WTC11 (cell line): ENCODE results near the gene ABCB6. TPM values are rescaled to one million over a fixed set of nuclear protein-coding genes. Genes with fewer than 3 reads are reported as not detected.

ENCODE experiments used
- ATAC-seq: fragments of 200-7000 bp; cut with Tn5 transposase; 2 replicates; pipeline ENCODE4 v1.10.0; 2021; ENCODE audit warnings: mild to moderate bottlenecking, moderate library complexity
- Bru-seq: library from RNA; stranded (reverse); fragments of 400-500 nt; gene quantifications from one replicate; lab custom pipeline; 2021; lab: Mats Ljungman, UMichigan
- CTCF ChIA-PET: fragments of 300-600 bp; sonication (Branson Sonifier 250); formaldehyde crosslinking; loops from one replicate; lab custom pipeline; 2021; ENCODE audit warnings: antibody characterized with exemption; lab: Charles Lee
- POLR2A ChIA-PET: fragments of 350-600 bp; sonication (Branson Sonifier 250); formaldehyde crosslinking; loops from one replicate; lab custom pipeline; 2021; ENCODE audit warnings: antibody characterized with exemption; lab: Charles Lee
- DNase-seq: peaks from one replicate; pipeline ENCODE4 v3.0.0; 2021; ENCODE audit warnings: low spot score
- H3K27ac Mint-ChIP-seq: 2 replicates; pipeline ENCODE4 v1.8.0; 2021; ENCODE audit warnings: mixed read lengths
- H3K27me3 Mint-ChIP-seq: 2 replicates; pipeline ENCODE4 v1.8.0; 2021; ENCODE audit warnings: low read depth, mild to moderate bottlenecking, moderate library complexity, mixed read lengths
- H3K36me3 Mint-ChIP-seq: 2 replicates; pipeline ENCODE4 v1.8.0; 2021; ENCODE audit warnings: mixed read lengths
- H3K4me1 Mint-ChIP-seq: 2 replicates; pipeline ENCODE4 v1.8.0; 2022; ENCODE audit warnings: mixed read lengths
- H3K4me3 Mint-ChIP-seq: 2 replicates; pipeline ENCODE4 v1.8.0; 2021; ENCODE audit warnings: mild to moderate bottlenecking, moderate library complexity, mixed read lengths
- H3K9me3 Mint-ChIP-seq: 2 replicates; pipeline ENCODE4 v1.8.0; 2021; ENCODE audit warnings: mixed read lengths
- ARID4B ChIP-seq: sonication (generic); formaldehyde crosslinking; IDR thresholded peaks from 2 replicates; pipeline ENCODE4 v1.8.0; 2023; ENCODE audit warnings: missing genetic modification reagents, mild to moderate bottlenecking, borderline replicate concordance
- CREB1 ChIP-seq: sonication (generic); formaldehyde crosslinking; IDR thresholded peaks from 2 replicates; pipeline ENCODE4 v1.8.0; 2023; ENCODE audit warnings: mild to moderate bottlenecking, missing genetic modification reagents
- E2F5 ChIP-seq: sonication (generic); formaldehyde crosslinking; IDR thresholded peaks from 2 replicates; pipeline ENCODE4 v1.8.1; 2022; ENCODE audit warnings: mild to moderate bottlenecking, moderate library complexity, missing genetic modification reagents
- EMX1 ChIP-seq: fragments of 250-450 bp; sonication (Bioruptor Pico); IDR thresholded peaks from 2 replicates; pipeline ENCODE4 v1.8.0; 2021; ENCODE audit warnings: mild to moderate bottlenecking
- ESRRA ChIP-seq: sonication (generic); formaldehyde crosslinking; IDR thresholded peaks from 2 replicates; pipeline ENCODE4 v1.8.1; 2022; ENCODE audit warnings: mild to moderate bottlenecking, missing genetic modification reagents, borderline replicate concordance
- FOXP1 ChIP-seq: sonication (generic); formaldehyde crosslinking; IDR thresholded peaks from 2 replicates; pipeline ENCODE4 v1.8.0; 2022; ENCODE audit warnings: missing genetic modification reagents, mild to moderate bottlenecking, moderate library complexity, borderline replicate concordance
- MYBL2 ChIP-seq: sonication (generic); formaldehyde crosslinking; IDR thresholded peaks from 2 replicates; pipeline ENCODE4 v1.8.1; 2023; ENCODE audit warnings: mild to moderate bottlenecking, moderate library complexity, missing genetic modification reagents
- NFATC4 ChIP-seq: fragments of 250-450 bp; sonication (Bioruptor Pico); IDR thresholded peaks from 2 replicates; pipeline ENCODE4 v1.9.0; 2021; ENCODE audit warnings: mild to moderate bottlenecking
- NFYB ChIP-seq: sonication (generic); formaldehyde crosslinking; conservative IDR thresholded peaks from 2 replicates; pipeline ENCODE4 v1.8.0; 2022; ENCODE audit warnings: low read depth, missing genetic modification reagents
- PRRX2 ChIP-seq: fragments of 250-450 bp; sonication (Bioruptor Pico); IDR thresholded peaks from 2 replicates; pipeline ENCODE4 v1.8.0; 2021; ENCODE audit warnings: mild to moderate bottlenecking
- RELA ChIP-seq: sonication (generic); formaldehyde crosslinking; IDR thresholded peaks from 2 replicates; pipeline ENCODE4 v1.8.1; 2022; ENCODE audit warnings: missing genetic modification reagents, mild to moderate bottlenecking, borderline replicate concordance
- STAT6 ChIP-seq: sonication (generic); formaldehyde crosslinking; conservative IDR thresholded peaks from 2 replicates; pipeline ENCODE4 v1.8.1; 2023; ENCODE audit warnings: mild to moderate bottlenecking, low read depth, missing genetic modification reagents, moderate library complexity
- TEAD1 ChIP-seq: sonication (generic); formaldehyde crosslinking; IDR thresholded peaks from 2 replicates; pipeline ENCODE4 v1.8.0; 2022; ENCODE audit warnings: mild to moderate bottlenecking, missing genetic modification reagents
- TP53 ChIP-seq: sonication (generic); formaldehyde crosslinking; IDR thresholded peaks from 2 replicates; pipeline ENCODE4 v1.8.1; 2023; ENCODE audit warnings: mild to moderate bottlenecking, missing genetic modification reagents
- USF2 ChIP-seq: sonication (generic); formaldehyde crosslinking; IDR thresholded peaks from 2 replicates; pipeline ENCODE4 v1.8.1; 2023; ENCODE audit warnings: mild to moderate bottlenecking, missing genetic modification reagents, moderate library complexity
- ZBTB21 ChIP-seq: sonication (generic); formaldehyde crosslinking; IDR thresholded peaks from 2 replicates; pipeline ENCODE4 v1.8.1; 2023; ENCODE audit warnings: mild to moderate bottlenecking, missing genetic modification reagents, borderline replicate concordance
- ZNF423 ChIP-seq: fragments of 250-450 bp; sonication (Bioruptor Pico); IDR thresholded peaks from 2 replicates; pipeline ENCODE4 v2.1.2; 2022; ENCODE audit warnings: mild to moderate bottlenecking, moderate library complexity
- ZNF671 ChIP-seq: fragments of 250-450 bp; sonication (Bioruptor Pico); IDR thresholded peaks from 2 replicates; pipeline ENCODE4 v1.8.0; 2021; ENCODE audit warnings: mild to moderate bottlenecking
- long read RNA-seq, 3 experiments: library from RNA in 1 of 3; library from capped mRNA in 1 of 3; library from polyadenylated mRNA in 1 of 3; unstranded in 2 of 3; stranded (forward) in 1 of 3; transcript quantifications; one replicate each; pipeline ENCODE4 v2.0.0, GENCODE V29; 2021
- total RNA-seq: library from RNA; stranded (reverse); gene quantifications from 3 replicates; pipeline ENCODE4 v1.2.3, GENCODE V29; 2021
- TF ChIP-seq, protein P1 (sequence below): sonication (generic); formaldehyde crosslinking; IDR thresholded peaks from 2 replicates; pipeline ENCODE4 v1.8.0; 2023; ENCODE audit warnings: missing genetic modification reagents
- TF ChIP-seq, protein P2 (sequence below): sonication (generic); formaldehyde crosslinking; IDR thresholded peaks from 2 replicates; pipeline ENCODE4 v1.8.0; 2022; ENCODE audit warnings: mild to moderate bottlenecking, missing genetic modification reagents
- TF ChIP-seq, protein P3 (sequence below): sonication (generic); formaldehyde crosslinking; IDR thresholded peaks from 2 replicates; pipeline ENCODE4 v1.8.0; 2023; ENCODE audit warnings: mild to moderate bottlenecking, missing genetic modification reagents

The ABCB6 gene
- total RNA-seq (42.1 to 45.3 TPM (median 44.8 TPM) in 3 replicates), Bru-seq, nascent RNA (percentile 71 among the genes with signal in this experiment)
- long read RNA-seq, experiment 1, transcript ABCB6-201 (19 exons, 3,045 nt), result major isoform, 103 of 125 reads
- long read RNA-seq, experiment 1, partial matches to known transcripts, result 7 of 125 reads
- long read RNA-seq, experiment 1, other reads (novel, unspliced or antisense), result 13 of 125 reads
- long read RNA-seq, experiment 2, transcript ABCB6-201 (19 exons, 3,045 nt), result major isoform, 39 of 58 reads
- long read RNA-seq, experiment 2, partial matches to known transcripts, result 9 of 58 reads
- long read RNA-seq, experiment 2, other reads (novel, unspliced or antisense), result 7 of 58 reads
- long read RNA-seq, experiment 3, transcript ABCB6-201 (19 exons, 3,045 nt), result major isoform, 9 of 15 reads
- long read RNA-seq, experiment 3, partial matches to known transcripts, result 3 of 15 reads
- long read RNA-seq, experiment 3, other reads (novel, unspliced or antisense), result 0 of 15 reads

DNA sequence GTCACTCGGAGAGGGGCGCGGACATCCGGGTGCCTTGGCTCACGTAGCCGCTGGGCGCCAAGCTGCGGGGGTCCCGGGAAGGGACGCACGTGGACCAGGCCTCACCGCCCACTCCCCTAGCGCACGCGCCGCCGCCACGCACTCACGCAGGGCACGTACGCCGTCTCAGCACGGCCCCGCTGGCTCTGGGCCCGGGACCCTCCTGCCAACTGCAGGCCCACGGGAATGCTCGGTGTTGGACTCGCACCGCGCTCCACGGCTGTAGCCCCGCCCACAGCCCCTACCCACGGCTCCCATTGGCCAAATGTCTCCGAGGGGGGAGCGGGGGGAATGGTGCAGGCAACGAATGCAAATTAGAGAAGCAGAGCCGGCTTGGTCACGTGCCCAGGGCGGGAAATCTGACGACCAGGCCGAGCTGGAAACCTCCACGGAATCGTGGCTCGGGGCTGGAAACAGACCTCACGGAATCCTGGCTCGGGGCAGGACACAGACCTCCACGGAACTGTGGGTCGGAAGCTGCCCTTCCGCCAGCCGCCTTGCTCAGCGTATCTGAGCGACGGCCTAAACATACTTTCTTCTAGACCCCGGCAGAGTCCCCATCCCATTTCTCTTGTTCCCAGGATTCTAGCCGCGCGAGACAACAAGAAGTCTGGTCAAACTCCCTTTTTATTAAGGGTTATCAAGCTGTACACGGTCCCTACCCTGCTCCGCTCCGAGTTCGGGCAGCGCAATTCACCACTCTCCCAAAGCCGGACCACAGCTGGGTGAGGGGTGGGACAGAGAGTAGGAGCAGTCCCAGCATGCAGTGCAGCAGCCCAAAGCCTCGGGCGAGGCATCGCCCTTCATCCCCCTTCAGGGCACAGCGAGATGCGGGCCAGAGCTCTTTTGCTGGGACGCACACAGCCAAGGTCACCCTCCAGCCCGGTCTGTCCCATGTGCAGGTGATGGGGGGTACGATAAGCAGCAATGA is at the start of gene ABCB6:
ABCB6 (minus strand) TSS at position 227 of the 970 bp plus-strand sequence. CDS start 285 bp downstream, outside the sequence.
- POLR2A ChIA-PET, result interaction anchor here (1.0 to 3.0 kb wide), 8 partner anchors 11 to 265 kb away, joined by 4 to 21 read pairs (median 10); partner anchors contain the start of genes ANKZF1, ATG9A, DNAJB2 and DNPEP
- Mint-ChIP-seq H3K27ac (peak within 1 kb of the TSS; percentile 79), H3K9me3 (no peaks in the 10 kb centered on the region), H3K27me3 (no peaks in the 10 kb centered on the region), H3K4me3 (peak within 1 kb of the TSS; percentile 85), H3K4me1 (peaks cover 25% of the 10 kb centered on the region), H3K36me3 (peaks cover 38% of the 10 kb centered on the region)
- DNase-seq (peak; percentile 92), ATAC-seq (peak; percentile 74)
- CTCF ChIA-PET, result interaction anchor here (0.7 to 2.8 kb wide), 11 partner anchors 10 to 310 kb away, joined by 3 to 24 read pairs (median 4); partner anchors contain the start of genes ANKZF1, ATG9A, DNPEP and TUBA4B
- TF ChIP-seq ZBTB21 (peak; percentile 78; the same call in 1 of the 2 replicates), STAT6 (CRISPR knock-in tag) (no peak), NFATC4 (CRISPR knock-in tag) (peak; percentile 86; the same call in 1 of the 2 replicates), TP53 (CRISPR knock-in tag) (peak; percentile 50), MYBL2 (CRISPR knock-in tag) (peak; percentile 78), PRRX2 (CRISPR knock-in tag) (peak; percentile 9; the same call in 1 of the 2 replicates), ZNF423 (CRISPR knock-in tag) (no peak), CREB1 (CRISPR knock-in tag) (no peak), RELA (CRISPR knock-in tag) (peak; percentile 3; the same call in 1 of the 2 replicates), TEAD1 (CRISPR knock-in tag) (peak; percentile 82), E2F5 (CRISPR knock-in tag) (peak; percentile 91), ESRRA (CRISPR knock-in tag) (0 out of 2 replicates have a peak, but pooled peaks have one; percentile 20), ZNF671 (CRISPR knock-in tag) (no peak), NFYB (CRISPR knock-in tag) (peak; percentile 62), EMX1 (CRISPR knock-in tag) (peak; percentile 85), USF2 (CRISPR knock-in tag) (peak; percentile 98), ARID4B (peak; percentile 54; the same call in 1 of the 2 replicates), FOXP1 (CRISPR knock-in tag) (peak; percentile 80)
- TF ChIP-seq, protein P1, sequence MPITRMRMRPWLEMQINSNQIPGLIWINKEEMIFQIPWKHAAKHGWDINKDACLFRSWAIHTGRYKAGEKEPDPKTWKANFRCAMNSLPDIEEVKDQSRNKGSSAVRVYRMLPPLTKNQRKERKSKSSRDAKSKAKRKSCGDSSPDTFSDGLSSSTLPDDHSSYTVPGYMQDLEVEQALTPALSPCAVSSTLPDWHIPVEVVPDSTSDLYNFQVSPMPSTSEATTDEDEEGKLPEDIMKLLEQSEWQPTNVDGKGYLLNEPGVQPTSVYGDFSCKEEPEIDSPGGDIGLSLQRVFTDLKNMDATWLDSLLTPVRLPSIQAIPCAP (CRISPR knock-in tag), result 0 out of 2 replicates have a peak, but pooled peaks have one; percentile 6
- TF ChIP-seq, protein P2, sequence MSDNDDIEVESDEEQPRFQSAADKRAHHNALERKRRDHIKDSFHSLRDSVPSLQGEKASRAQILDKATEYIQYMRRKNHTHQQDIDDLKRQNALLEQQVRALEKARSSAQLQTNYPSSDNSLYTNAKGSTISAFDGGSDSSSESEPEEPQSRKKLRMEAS (CRISPR knock-in tag), result peak; percentile 99
- TF ChIP-seq, protein P3, sequence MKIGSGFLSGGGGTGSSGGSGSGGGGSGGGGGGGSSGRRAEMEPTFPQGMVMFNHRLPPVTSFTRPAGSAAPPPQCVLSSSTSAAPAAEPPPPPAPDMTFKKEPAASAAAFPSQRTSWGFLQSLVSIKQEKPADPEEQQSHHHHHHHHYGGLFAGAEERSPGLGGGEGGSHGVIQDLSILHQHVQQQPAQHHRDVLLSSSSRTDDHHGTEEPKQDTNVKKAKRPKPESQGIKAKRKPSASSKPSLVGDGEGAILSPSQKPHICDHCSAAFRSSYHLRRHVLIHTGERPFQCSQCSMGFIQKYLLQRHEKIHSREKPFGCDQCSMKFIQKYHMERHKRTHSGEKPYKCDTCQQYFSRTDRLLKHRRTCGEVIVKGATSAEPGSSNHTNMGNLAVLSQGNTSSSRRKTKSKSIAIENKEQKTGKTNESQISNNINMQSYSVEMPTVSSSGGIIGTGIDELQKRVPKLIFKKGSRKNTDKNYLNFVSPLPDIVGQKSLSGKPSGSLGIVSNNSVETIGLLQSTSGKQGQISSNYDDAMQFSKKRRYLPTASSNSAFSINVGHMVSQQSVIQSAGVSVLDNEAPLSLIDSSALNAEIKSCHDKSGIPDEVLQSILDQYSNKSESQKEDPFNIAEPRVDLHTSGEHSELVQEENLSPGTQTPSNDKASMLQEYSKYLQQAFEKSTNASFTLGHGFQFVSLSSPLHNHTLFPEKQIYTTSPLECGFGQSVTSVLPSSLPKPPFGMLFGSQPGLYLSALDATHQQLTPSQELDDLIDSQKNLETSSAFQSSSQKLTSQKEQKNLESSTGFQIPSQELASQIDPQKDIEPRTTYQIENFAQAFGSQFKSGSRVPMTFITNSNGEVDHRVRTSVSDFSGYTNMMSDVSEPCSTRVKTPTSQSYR (CRISPR knock-in tag), result peak; percentile 24; the same call in 1 of the 2 replicates
